ENCODE data around the gene TUBA3E.
"Not testable (repeated sequence)": the region's sequence is repeated elsewhere in the genome, so short reads cannot be mapped to it uniquely, and the experiment has no call there.

TUBA3E gene

DNA sequence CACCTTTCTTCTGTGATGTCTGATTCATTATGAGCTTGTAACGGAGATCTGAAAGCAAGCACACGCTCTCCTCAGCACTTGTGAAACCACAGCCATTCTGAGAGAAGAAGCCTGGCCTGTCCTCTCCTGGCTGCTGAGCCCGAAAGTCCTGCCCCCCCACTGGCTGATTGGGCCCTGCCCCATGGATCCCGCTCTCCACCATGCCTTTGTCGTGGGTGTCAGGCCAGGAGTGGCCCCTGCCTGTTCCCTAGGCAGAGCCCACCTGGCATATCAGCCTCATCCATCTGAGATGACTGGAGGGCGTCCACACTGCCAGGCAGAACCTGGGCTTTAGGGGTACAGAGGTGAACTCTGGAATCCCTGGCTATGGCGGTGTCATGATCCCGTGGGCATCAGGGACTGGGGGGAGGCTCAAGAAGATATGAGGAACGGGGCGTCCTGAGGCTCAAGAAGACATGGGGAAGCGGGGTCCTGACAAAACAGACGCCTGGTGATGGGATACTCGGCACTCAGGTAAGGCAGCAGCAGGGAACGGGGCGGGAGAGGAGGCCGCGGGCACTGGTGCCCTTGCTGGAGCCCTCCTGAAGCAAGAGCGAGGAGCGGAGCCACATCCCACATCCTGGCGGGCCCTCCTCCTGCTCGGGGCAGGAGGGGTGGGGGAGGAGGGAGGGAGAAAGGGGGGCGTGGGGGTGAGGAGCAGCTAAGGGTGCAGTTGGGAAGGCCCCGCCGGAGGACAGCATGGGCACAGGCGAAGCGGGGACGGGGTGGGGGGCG is 54.8 kb downstream of the TUBA3E start:
- not testable (repeated sequence) for DNase-seq (ENCODE audit: low spot score)

DNA sequence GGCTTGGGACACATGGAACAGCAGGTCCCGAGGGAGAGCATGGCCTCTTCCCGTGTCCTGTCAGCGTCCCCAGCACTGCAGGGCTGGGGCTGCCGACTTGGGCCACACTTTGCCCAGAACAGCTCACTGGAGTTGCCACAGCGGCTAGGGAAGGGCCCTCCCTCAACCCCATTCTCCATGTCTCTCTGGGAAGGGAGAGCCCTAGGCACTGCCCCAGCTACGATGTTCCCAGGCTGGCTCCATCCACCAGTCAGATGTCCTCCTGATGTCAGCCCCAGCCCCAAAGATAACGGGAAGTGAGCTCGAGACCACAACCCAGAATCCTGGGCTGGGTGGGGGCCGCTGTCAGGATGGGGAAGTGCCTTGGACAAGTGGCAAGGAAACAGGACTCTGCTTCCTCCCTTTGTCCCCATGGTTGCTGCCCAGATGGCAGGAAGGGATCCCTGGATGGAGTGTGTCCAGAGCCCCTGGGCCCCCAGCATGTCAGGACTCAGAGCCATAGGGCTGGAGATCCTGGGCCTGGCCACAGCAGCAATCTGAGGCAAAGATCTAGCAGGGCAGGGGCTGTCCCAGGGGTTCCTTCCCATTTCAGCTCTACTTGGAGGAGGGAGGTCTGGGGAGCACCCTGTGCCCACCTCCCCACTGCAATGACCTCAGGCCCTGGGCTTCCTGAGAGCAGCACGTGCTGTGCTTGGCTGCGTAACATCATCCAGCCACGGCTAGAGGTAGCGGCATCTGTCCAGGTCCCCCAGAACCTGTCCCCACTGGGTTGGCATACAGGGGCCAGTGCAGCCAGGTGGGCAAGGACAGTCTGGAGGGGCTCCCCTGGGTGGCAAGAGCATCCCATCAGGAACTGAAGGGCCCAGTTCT is 55.6 kb downstream of the TUBA3E start:
- DNase-seq (ENCODE audit: low spot score) = not testable (repeated sequence)

Data from kidney tubule cell (primary cell).